HG02981 (cell line): ENCODE results near the gene APIP.

Source experiments
- ATAC-seq: cut with Tn5 transposase; IDR thresholded peaks from one replicate; pipeline ENCODE4 v1.9.1; 2021; ENCODE audit warnings: mild to moderate bottlenecking, moderate library complexity; ENCODE audit not compliant: unreplicated experiment

Gene APIP

DNA sequence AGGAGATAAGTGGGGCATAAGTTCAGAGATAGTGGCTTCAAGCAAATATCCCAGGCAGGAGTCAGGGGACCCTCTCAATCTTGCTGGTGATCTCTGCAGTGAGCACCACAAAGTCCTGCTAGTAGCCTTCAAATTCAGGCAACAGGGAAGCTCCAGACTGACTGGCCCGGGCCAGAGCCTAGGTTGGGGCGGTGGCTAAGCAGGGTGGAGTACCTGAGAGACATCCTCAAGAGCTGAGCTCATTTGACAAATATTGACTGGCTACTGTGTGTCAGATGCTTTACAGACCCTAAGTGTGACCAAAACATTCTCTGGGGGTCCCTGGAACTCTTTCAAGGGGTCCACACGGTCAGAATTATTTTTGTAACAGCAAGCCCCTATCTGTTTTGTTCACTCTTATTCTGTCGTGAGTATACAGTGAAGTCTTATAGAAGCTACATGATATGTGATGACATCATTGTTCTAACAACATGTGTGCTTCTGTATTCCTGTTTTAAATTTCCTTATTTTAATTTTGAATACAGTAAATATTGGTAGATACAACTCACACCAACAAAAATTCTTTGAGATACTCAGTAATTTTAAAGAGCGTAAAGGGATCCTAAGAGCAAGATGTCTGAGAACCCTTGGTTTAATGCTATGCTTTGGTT, 71.6 kb downstream of the APIP start:
- no peak for ATAC-seq

DNA sequence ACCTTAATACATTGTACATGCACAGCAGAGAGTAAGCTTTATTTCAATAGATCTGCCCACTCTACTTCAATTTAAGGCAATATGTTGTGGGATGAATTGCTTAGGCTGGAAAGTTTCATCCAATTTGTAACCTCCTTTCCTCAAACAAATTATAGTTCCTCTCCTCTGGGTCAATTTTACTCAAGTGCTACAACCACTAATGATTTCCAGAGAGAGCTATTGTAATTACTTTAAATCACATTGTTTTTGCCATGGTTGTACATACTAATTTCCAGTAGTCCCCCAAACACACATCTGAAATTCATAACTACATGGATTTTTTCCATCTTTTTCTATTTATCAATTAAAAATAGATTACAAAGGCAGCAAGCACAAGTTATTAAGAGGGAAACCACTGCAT, 72.9 kb downstream of the APIP start:
- no peak for ATAC-seq

DNA sequence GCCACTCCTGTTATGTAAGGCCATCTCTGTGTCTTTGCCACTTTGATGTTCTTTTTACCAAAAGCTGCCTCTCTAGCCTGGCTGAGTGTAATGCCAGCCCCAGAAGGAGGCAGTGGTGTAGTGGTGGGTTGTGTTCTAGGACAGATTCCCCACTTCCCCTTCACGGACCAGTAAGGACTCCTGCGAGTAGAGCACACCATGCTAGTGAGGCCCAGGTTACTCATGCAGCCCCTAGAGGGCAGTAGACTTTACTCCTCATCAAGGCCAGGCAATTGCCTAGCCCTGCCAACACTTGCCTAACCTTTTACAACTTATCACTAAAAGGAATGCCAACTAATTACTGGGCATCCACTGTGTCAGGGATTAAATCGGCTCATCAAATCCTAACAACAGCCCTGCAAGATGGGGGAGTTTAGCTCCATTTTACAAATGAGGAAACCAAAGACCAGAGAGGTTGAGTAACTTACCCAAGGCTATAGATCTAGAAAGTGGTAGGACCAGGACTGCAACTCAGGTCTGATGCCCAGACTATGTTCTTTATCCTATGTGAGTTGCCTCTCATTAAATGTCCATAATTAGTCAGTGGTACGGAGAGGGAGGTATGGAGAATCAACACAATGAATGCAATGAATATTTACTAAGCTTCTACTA, 75.3 kb downstream of the APIP start:
- peak; percentile 82 for ATAC-seq

DNA sequence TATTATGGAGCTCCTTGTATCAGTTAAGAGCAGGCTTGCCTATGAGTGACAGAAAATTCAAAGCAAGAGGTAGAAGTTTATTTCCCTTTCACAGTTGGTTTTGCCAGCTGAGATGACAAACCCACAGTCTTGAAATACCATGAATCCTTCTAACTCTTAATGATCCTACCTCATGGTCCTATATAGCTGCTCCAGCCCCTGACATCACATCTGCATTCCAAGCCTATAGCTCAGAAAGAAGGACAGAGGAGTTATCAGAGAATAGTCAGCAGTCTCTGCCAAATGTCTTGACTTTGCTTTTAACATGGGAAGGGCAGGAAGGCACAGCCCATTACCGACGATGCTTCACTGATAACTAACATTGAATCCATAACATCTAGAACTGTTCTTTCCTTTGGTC, 76.2 kb downstream of the APIP start:
- no peak for ATAC-seq

DNA sequence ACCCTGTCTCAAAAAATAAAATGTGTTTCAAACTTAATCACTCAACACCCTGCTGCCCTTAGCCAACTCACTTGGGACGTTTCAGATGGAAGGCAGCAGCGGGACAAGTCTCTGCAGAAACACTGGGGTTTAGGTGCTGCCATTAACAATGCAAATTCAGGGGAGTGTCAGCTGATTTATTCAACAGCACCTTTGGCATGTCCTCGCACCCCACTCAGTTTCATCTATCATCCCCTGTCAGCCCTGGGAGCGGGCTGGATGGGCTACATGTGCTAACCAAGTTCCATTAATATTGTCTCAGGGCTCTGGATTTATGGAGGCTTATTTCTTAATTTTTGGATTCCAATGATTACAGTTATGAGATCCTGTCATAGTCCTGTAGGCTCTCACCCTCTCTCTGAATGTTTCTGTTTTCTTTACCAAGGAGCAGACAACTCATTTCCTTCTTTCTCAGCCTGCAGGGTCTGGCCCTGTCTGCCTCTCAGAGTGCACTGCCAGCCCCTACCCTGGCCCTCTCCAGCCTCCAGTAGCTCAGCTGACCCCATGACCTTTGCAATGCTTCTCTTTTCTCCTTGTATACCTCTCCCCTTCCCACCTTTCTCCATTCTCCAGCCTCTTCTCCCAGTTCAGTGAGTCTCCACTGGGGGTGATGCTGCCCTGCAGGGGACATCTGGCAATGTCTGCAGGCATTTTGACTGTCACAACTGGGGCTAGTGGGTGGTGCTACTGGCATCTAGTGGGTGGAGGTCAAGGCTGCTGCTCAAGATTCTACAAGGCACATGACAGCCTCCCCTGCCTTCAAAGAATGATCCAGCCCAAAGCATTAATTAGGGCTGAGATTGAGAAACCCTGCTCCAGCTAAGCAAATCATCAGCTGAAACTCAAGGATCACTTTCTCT, 79.0 kb downstream of the APIP start:
- ATAC-seq: no peak

DNA sequence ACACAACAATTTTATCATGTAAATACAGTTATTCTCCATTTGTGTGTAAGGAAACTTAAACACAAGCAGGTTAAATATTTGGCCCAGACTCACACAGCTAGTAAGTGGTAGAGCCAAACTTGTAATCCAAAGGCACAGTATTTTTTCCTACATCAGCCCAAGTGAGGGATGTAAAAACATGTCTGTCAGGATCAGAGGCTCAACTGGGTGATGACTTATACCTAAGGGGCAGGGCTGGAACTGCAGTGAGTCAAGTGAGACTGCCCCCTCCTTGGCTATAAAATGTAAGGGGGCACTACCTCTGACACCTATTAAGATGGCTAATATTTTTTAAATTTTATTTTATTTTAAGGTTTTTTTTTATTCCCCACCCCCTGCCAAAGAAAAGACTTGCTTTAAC, 82.6 kb downstream of the APIP start:
- ATAC-seq: no peak
